Hippocampal formation (tissue), 2 donors: Measurements from ENCODE around the gene CHI3L2.
A peak's percentile ranks its signal among the peaks of the same experiment; 100 is the strongest.

Experiments used
- DNase-seq, 2 donors: peaks; one replicate each; lab custom pipeline; 2025; lab: John Stamatoyannopoulos, UW

CHI3L2 gene

GRCh38 chr1:111227434-111227833 lies at the start of gene CHI3L2:
CHI3L2 (plus strand) TSS chr1:111227713; CDS start chr1:111227730, 17 bp downstream.
- DNase-seq = no peak

GRCh38 chr1:111179968-111180533 lies 47.5 kb upstream of the CHI3L2 start:
- no peak for DNase-seq

GRCh38 chr1:111182052-111182451 lies 45.5 kb upstream of the CHI3L2 start:
- no peak for DNase-seq

GRCh38 chr1:111183308-111184069 lies 44.0 kb upstream of the CHI3L2 start:
- DNase-seq = no peak

- DNase-seq = no peak
Observed at GRCh38 chr1:111184663-111185062, 42.9 kb upstream of the CHI3L2 start.

- DNase-seq = no peak
Observed at GRCh38 chr1:111190931-111191451, 36.5 kb upstream of the CHI3L2 start.

- no peak for DNase-seq
Observed at GRCh38 chr1:111191496-111191895, 36.0 kb upstream of the CHI3L2 start.

GRCh38 chr1:111192074-111192473 lies 35.4 kb upstream of the CHI3L2 start:
- no peak for DNase-seq

GRCh38 chr1:111192658-111193519 lies 34.6 kb upstream of the CHI3L2 start:
- DNase-seq = peak; percentile 14 to 38

GRCh38 chr1:111193712-111194480 lies 33.6 kb upstream of the CHI3L2 start:
- DNase-seq = no peak

GRCh38 chr1:111195002-111195684 lies 32.4 kb upstream of the CHI3L2 start:
- DNase-seq = no peak

- DNase-seq = no peak
Observed at GRCh38 chr1:111196213-111196612, 31.3 kb upstream of the CHI3L2 start.

- DNase-seq = peak in 1 of 2 donors; percentile 11
Observed at GRCh38 chr1:111197598-111198284, 29.8 kb upstream of the CHI3L2 start.

GRCh38 chr1:111198836-111199235 lies 28.7 kb upstream of the CHI3L2 start:
- DNase-seq = no peak

GRCh38 chr1:111199329-111199728 lies 28.2 kb upstream of the CHI3L2 start:
- no peak for DNase-seq

- peak in 1 of 2 donors; percentile 50 for DNase-seq
Observed at GRCh38 chr1:111199881-111200801, 27.4 kb upstream of the CHI3L2 start, which contains the start of gene DENND2D. DENND2D (minus strand) TSS chr1:111200646; CDS start chr1:111200459, 187 bp downstream.

- DNase-seq = no peak
Observed at GRCh38 chr1:111200802-111201161, 26.7 kb upstream of the CHI3L2 start.

- no peak for DNase-seq
Observed at GRCh38 chr1:111201275-111202090, 26.0 kb upstream of the CHI3L2 start.
